Stimulated activated CD4-positive, alpha-beta T cell treated with anti-CD3 and anti-CD28 coated beads, Interleukin-4, amount 100 ng/mL, for 24 hours (primary cell): ENCODE data around the gene PSME1.

Experiments
- DNase-seq: peaks from one replicate; pipeline ENCODE4 v3.0.0-alpha.2; 2020

PSME1 gene

DNA sequence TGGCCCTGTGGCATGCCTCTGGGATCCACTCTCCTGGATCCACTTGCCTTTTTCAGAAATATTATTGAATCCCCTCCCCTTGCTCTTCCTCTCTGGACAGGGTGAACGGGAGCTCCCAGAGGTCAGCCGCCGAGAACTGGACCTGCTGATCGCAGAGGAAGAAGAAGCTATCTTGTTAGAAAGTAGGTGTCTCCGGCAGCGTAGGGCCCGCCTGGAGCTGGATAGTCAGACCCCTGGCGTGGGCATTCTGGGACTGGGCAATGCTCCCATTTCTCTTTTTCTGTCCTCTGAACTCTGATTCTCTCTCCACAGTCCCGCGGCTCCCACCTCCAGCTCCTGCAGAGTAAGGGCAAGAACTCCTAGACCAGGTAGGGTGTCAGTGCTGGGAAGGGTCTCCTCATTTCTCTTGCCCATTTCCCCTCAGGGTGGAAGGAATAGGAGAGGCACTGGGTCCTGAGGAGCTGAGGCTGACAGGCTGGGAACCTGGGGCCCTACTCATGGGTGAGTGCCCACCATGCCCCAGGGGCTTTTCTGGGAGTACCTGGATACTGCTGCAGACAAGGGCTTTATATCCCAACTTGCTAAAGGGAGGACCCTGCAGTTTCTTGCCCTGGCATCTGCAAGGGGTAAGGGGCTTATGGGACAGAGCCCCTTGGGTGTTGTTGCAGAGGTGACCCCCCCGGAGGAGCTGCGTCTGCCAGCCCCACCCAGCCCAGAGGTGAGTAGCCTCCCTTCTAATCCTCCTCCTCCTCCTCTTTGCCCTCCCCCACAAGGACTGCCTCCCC is 41.2 kb downstream of the PSME1 start:
- no peak for DNase-seq

DNA sequence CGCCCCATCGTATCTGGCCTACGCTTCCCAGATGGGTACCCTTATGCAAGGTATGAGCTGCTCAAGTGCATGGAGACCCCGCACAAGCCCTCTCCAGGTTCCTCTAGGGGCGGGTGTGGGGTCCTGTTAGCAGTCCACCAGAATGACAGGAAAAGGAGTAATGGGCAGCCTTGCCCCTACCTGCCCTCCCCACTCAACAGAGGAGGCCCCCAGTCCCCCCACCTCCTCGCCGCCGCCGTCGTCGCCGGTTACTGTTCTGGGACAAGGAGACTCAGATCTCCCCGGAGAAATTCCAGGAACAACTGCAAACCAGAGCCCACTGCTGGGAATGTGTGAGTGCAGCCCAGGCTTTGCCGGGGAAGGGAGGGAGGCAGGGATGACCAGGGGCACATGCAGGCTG is 41.9 kb downstream of the PSME1 start:
- DNase-seq, result no peak

DNA sequence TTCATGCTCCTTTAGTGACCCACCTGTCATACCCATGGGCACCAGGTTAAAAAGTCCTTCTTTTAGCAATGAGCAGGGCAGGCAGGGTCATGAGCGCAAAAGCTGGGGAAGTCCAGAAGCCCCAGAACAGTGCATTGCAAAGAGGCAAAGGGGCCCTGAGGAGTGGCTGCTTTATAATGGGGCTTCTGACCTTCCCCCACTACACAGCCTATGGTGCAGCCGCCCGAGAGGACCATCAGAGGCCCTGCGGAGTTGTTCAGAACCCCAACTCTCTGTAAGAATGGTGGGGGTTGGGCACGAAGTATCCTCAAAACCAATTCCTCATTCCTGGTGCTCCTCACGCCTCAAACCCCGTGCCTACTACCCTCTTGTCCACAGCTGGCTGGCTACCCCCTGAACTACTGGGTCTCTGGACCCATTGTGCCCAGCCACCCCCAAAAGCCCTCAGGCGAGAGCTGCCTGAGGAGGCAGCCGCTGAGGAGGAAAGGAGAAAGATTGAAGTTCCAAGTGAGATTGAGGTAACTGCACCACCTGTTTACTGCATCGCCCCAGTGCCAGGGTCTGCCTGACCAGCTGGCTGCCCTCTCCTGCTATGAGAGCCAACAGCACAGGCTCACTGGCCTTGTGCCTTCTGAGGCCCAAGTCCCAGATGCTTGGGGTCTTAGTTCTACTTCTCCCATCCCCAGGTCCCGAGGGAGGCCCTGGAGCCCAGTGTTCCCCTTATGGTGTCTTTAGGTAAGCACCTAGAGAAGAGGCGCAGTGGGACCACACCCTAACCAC is 42.6 kb downstream of the PSME1 start:
- DNase-seq, result no peak

DNA sequence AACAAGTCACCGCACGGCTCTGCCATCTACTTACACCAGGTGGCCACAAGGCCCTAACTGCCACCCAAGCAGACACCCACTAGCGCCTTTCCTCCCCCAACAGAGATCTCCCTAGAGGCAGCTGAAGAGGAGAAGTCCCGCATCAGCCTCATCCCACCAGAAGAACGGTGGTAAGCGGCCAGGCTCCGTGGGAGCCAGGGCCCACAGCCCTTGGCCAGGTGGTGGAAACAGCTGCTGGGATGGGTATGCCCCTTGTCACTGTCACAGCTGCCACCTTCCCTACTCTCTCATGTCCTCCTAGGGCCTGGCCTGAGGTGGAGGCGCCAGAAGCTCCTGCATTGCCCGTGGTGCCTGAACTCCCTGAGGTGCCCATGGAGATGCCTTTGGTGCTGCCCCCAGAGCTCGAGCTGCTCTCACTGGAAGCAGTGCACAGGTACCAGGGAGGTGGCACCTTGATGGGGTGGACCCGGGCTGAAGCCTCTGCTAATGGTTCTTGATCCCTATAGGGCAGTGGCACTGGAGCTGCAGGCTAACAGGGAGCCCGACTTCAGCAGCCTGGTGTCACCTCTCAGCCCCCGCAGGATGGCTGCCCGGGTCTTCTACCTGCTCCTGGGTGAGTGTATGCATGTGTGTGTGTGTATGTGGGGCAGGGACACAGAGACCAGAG is 43.4 kb downstream of the PSME1 start:
- DNase-seq, result no peak

DNA sequence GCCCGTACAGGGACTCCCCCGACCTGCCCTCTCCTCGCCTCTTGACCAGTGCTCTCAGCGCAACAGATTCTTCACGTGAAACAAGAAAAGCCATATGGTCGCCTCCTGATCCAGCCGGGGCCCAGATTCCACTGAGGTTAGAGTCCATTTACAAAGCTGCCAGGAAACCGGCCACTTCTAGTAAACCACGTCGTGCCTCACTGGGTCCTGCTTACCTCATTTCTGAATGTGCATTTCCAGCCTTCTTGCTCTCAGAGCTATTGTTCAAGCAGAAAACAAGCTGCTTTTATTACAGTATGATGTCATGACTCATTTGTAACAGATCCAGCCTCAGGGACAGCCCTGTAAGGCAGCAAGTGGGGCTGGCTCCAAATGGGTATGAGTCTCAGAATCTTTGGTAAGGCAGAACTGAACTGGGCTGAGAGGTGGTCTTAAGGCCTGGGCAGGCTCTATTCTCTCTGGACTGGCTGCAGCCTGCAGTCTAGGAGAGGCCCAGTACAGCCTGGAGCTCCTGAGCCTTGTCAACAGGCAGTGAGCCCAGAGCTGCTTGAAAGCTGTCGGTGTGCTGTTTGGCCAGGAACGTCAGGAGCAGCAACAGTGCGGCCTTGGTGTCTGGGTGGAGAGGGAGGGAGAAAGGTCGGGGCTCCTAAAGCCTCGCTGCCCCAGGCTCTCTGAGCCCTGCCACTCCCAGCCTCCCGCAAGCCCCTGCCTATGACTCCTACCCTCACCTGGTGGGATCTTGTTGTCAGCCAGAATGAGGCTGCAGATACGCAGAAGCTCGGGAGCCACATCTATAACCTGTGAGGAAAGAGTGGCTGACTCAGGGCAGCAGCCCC is 44.2 kb downstream of the PSME1 start:
- DNase-seq, result no peak

DNA sequence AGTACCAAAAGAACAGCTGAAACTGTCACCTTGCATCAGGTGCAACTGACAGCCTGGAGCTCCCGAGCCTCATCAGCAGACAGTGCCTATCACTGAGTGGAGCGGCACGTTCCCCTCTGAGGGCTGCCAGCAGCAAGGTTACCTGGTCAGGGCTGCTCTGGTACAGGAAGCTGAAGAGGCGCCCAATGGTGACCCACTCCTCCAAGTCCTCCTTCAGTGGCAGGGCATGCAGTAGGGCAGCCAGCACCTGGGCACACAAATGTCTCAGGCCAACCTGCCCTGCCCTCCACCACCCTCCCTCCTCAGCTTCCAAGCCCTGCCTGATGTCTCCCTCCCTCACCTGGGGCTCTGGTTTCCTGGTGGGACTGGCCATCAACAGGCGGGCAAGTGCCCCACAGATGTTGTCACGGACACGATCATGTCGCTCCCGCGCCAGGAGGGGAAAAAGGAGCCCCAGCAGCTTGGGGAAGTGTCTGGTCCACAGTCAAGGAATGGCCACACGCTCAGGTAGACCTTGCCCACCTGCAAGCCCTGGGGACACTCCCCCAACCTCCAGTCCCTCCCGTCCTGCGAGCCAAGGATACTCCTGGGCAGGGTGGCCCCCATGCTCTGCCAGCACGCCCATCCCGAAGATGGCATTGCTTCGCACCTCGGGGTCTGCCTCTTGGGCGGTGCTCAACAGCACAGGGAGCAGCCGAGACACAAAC is 45.5 kb downstream of the PSME1 start:
- DNase-seq, result no peak

DNA sequence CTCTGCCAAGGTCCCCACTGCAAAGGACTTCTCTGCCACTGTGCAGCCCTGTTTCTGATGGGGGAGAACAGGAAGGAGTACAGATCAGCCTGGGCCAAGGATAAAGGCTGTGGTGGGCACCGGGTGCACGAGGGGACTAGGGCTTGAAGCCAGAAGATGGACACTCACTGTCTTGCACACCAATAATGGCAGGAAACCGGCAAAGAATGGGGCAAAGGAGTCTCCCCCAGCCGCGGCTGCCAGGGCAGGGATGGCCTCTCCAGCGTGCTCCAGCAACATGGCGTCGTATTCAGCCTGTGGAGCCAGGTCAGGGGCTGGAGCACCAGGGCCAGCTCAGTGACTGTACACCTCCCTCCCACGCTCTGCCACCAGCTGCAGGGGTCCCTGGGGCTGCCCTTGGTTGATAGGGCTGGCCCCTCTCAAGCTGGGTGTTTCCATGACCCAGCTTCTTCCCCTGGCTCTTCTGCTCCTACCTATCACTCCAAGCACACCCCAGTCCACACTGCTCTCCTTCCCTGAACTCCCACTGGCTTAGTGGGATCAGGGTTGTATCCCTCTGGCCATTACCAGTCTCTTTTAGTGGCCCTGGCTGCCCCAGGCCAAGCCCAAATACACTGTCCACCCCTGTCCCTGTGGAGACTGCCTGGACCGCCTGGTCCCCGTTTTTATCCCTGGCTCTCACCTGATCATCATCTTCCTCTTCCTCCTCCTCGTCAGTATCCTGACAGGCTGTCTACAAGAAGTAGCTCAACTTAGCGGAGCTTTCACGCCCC is 46.3 kb downstream of the PSME1 start:
- no peak for DNase-seq

DNA sequence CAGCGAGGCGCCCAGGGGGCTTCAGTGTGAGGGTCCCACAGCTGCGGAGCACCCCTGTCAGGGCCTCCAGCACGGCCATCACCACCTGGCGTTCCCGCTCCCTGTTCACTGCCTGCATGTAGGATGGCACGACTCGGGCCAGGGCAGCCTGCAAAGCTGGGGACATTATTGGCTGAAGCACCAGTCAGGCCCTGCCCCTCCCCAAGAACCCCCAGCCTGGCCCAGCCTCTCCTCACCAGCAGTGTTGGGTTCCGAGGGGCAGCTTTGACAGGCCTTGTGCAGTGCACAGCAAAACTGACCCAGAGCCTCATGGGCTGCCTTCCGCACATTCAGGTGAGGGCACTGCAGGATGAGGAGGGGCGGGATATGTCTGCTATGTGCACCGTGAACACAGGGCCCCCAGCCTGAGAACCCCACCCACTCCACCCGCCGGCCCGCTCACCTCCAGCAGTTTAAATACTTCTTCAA is 47.1 kb downstream of the PSME1 start:
- DNase-seq, result no peak

DNA sequence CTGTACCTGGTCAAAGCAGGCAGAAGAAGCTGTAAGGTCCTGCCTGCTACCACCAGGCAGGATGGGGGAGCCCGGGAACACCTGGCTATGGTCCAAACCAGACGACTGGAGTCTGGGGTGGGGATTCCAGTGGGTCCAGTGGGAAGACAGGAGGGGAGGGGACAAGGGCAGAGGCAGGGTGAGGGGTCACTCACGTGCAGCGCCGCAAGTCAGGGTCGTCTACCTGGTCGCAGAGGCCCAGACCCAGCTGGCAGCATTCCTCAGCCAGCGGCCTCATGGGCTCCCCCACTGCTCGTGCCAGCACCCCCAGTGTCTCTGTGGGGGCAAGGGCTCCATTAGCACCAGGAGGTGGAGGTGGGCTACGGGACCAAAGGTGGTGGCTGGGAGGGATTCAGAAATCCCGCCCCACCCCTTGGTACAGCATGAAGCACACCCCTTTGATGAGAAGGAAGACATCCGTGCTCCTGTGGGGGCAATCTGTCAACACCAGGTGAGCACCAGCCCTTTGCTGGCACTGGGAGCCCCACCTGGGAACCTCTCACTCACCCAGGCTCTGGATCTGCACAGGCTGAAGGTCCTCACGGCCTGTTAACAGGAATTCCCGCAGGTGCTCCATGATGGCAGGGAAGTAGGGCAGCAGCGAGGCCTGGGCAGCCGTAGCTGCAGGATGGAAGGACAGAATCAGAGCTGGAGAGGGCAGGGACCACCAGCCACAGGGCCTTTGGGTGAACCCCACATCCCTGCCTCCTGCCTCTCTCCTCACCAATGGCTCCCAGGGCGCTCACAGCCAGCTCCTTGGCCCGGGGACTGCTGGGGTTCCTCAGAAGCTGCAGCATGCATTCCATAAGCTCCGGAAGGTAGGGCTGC is 48.3 kb downstream of the PSME1 start:
- DNase-seq, result no peak

DNA sequence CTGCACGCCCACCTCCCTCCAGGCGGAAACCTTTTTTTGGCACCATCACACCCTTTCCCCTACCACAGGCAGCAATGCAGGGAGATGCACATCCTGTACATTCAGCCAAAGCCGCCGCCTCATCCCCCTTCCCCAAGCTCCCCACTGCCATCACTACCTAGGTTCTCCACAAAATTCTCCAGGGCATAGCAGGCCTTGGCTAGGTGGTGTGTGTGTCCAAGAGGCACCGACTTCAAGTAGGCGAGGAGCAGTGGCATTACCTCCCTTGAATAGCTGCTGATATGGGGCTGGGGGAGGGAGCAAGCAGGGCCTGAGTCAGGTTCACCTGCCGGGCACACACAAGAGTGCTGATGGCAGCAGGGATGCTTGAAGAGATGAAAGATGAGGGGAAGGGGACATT is 49.0 kb downstream of the PSME1 start:
- no peak for DNase-seq

DNA sequence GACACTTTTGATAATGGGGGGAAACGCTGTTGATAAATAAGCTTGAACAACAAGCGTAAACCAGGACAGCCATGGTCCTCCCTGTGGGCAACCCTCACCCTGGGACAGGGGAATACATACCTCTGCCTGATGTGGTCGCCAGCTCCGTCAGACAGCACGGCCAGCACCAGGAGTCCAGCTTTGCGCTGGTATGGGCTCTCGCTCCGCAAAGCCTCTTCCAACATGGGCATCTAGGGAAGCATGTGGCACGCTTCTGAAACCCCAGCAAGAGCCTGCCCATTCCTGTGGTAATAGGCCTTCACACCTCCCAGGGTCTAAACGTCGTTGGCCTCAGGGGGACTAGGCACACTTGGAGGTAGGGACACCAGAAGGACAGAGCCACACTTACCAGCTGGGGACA is 49.7 kb downstream of the PSME1 start:
- no peak for DNase-seq

DNA sequence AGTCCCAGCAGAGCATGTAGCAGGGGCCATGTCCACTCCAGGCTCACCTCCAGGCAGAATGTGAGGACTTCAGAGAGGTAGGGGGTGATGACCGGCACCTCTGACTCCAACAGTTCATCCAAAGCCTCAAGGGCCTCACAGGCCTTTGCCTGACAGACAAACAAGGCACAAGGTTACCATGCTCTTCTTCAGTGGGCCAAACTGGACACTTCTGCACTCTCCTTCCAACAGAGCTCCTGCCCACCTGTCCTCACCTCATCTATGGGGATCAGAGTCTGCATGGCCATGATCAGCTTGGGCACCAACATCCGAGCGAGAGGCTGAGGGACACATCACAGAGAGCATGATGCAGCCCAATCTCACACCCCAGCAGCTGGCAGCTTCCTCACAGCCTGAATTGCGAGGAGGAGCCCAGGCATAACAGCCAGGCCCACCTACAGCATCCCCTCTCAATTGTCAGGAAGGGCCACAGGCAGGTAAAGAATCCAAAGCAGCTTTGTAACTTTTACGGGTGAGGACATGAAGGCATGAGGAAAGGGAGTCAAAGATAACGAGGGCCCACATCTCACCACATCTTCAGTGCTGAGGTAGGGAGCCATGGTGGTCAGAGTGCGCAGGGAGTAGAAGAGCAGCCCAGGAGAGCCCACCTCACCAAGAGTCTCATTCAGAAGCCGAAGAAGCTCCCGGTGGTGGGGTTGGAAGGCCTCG is 51.0 kb downstream of the PSME1 start:
- no peak for DNase-seq

DNA sequence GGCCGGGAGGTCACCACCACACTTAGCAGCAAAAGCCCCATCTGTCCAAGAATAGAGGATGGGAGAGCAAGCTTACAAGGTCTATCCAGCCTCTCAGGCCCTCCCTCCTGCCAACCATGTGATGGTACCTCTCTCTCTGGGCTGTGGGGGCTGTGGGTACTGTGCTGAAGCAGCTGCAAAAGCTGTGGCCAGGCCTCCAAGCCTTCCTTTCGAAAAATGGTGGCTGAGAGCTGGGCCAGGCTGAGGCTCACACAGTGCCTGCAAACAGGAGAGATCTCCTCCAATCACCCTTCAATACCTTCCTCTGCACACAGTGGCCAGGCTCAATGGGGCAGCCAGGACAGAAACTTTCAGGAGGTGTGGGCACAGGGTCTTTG is 51.5 kb downstream of the PSME1 start:
- DNase-seq, result no peak
